Stimulated activated CD4-positive, alpha-beta T cell treated with anti-CD3 and anti-CD28 coated beads, Interleukin-15, amount 100 ng/mL, for 1 hour (primary cell): Measurements from ENCODE around the gene SMIM44.

ENCODE experiments used
- DNase-seq, 2 donors: peaks; one replicate each; pipeline ENCODE4 v3.0.0-alpha.2; 2020; ENCODE audit warnings: low read depth in 1 of 2, low spot score in 1 of 2

The SMIM44 gene

DNA sequence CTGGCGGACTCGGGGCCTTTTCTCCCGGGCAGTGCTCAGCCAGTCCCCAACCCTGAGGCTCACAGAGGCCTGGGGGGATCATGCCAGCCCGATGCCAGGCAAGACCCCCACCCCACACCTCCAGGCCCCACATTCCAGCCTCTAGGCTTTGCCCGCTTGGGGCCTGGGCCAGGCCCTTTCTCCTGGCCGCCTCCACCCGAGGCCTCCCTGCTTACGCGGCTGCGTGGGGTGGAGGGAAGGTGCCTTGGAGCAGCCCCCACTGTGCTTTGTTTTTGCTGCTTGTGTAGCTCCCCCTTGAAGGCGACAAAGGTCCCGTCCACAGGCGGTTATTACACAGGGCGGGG, 41.3 kb downstream of the SMIM44 start:
- DNase-seq, result no peak

DNA sequence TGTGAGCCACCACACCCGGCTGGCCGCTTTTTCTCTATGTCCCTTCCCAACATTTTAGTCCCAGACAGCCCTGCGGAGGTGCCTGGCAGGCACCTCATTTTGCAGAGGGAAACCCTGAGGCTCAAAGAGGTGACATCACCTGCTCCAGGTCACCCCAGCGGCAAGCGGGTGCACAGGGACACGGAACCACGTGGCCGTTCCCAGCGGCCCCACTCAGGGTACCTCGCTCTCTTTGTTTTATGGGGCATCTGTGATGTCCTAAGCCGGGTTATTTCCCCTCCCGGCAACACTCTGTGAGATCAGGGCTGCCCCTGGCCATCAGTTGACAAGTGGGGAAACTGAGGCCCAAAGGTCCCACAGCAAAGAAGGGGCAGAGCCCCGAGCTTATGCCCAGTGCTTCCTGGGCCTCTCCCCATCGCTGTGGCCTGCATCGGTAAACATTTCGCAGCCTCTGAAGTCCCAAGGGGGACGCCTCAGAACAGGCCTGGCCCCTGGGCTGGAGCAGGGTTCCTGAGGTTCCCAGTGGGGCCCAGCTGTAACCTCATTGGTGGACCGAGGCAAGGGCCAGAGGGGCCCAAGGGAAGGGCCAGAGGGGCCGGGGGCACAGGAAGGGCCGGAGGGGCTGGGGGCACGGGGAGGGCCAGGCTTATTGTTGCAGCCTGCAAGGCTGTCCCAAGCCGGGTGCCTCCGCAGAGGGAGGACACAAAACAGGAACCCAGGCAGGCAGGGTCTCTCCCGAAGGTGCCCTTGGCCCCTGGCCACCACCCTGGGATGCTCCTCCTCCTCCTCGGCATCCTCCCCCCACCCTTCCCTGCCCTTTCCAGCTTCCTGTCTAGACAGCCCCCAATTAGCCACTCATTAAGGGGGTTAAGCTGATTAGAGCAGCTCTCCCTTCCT, 41.9 kb downstream of the SMIM44 start:
- DNase-seq, result no peak

DNA sequence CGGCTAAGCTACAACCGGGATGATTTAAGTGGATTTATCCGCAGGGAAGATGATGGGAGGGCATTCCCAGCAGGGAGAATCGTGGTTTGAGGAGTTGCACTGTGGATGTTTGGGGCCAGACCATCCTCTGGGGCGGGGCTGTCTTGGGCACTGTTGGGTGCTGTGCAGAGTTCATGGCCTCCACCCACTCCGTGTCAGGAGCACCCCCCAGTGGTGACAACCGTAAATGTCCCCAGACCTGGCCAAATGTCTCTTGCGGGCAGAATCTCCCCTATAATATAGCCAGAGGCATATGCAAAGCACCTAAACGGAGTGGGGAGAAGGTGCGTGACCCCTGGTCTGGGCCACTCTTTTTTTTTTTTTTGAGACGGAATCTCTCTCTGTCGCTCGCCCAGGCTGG, 43.2 kb downstream of the SMIM44 start:
- peak; percentile 23 to 37 for DNase-seq

DNA sequence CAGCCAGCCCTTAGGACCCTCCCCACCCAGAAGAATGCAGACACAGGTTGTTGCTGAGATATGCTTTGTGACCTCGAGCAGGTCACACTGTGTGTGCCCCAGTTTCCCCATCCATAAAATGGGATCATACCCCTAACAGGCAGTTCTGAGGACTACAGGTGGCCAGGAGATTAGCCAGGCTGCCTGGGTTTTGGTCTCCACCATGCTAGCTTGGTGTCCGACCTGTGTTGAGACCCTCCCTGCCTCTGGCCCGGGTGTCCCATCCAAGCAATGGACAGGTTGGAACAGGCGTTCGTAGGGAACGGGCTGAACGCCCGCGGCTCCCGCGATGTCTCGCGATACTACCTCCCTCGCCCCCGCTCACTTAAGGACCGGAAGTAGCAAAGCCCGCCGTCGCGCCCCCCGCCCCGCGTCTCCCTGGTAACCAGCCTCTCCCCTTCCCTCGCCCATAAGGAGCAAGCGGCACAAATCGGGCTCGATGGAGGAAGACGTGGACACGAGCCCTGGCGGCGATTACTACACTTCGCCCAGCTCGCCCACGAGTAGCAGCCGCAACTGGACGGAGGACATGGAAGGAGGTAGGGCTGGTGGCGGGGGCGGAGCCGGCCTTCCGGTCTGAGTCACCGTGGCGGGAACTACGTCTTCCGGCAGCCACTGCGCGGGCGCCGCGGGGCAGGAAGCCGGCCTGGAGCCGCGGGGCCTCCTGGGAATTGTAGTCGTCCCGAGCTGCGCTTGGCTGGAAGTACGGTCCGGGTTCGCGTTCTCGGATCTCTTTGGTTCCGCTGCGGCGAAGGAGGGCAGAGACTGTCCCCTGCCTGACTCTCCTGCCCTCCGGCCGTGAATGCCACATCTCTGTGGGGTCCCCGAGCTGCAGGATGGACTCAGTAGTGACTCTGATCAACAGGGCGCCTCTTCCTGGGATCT, 48.3 kb downstream of the SMIM44 start:
- peak; percentile 93 to 94 for DNase-seq

DNA sequence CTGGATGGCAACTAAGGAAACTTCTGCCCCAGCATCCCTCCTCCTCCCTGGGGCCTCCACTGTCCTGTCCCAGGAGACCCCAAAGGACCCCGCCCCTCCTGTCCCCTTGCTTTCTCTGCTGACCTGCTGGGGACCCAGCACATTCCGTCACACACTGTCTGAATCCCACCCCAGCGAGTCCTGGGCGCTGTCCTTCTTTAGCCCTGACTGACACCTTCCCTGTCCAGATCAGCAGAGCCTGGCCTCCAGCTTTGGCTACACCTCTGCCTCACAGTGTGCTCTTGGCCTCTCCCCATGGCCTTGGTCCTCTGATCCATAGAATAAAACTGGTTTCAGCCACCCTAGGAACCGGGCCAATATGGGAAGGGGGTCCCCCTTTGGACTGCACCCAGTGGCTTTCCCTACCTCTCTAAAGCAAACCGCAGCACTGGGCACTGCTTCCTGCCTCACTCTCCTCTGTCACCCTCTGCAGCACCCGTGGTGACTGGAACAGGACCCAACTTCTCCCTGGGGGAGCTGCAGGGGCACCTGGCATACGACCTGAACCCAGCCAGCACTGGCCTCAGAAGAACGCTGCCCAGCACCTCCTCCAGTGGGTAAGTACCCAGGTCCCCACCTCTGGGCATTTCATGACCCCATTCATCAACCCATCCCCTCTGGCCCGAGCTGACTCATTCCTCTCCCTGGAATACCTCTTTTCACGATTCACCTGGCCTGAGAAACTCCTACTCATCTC, 49.3 kb downstream of the SMIM44 start:
- DNase-seq, result no peak

DNA sequence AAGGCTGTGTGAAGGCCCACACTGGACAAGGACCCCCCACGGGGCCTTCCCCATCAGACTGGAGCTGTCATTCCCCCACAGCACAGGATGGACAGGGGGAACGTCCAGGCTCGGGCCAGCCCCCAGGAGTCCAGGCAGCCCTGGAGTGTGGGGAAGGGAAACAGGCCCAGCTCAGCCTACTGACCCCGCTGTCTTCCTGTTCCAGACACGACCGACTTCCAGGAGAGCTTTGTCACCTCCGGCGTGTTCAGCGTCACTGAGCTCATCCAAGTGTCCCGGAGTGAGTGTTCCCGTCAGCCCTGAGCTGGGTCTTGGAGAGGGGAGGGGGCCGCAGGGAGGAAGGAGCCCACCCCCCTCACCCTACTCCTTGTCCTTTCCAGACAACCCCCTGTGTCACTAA, 49.9 kb downstream of the SMIM44 start:
- no peak for DNase-seq
